Heart left ventricle (tissue), 16 donors: ENCODE measurements around the gene VPS37C. TPM values are rescaled to one million over a fixed set of nuclear protein-coding genes. Genes with fewer than 3 reads are reported as not detected.

ENCODE experiments used
- ATAC-seq, 4 donors: fragments of 200-7000 bp; cut with Tn5 transposase; one replicate each; pipeline ENCODE4 v1.9.1; 2020 to 2022; ENCODE audit warnings: moderate library complexity in 4 of 4, mild to moderate bottlenecking in 3 of 4, moderate number of reproducible peaks in 1 of 4
- DNase-seq, 5 donors: peaks; one replicate each; pipeline ENCODE4 v3.0.0-alpha.2; 2020
- H3K27ac ChIP-seq, 12 donors: fragments of 200-600 bp; sonication (generic) in 4 of 12; one replicate each; pipeline versions ENCODE4 v1.5.0 to v1.8.0; 2016 to 2022; ENCODE audit warnings: mild to moderate bottlenecking in 2 of 12
- H3K27me3 ChIP-seq, 9 donors: fragments of 200-600 bp; sonication (generic) in 2 of 9; one replicate each; pipeline versions ENCODE4 v1.5.1 to v1.8.0; 2016 to 2022; ENCODE audit warnings: mild to moderate bottlenecking in 3 of 9
- H3K36me3 ChIP-seq, 9 donors: fragments of 200-600 bp; sonication (generic) in 2 of 9; one replicate each; pipeline versions ENCODE4 v1.5.0 to v1.8.0; 2018 to 2022; ENCODE audit warnings: mild to moderate bottlenecking in 2 of 9
- H3K4me1 ChIP-seq, 12 donors: fragments of 200-600 bp; sonication (generic) in 4 of 12; one replicate each; pipeline versions ENCODE4 v1.5.0 to v1.8.0; 2016 to 2022; ENCODE audit warnings: mild to moderate bottlenecking in 3 of 12
- H3K4me3 ChIP-seq, 12 donors: fragments of 200-600 bp; sonication (generic) in 4 of 12; one replicate each; pipeline versions ENCODE4 v1.5.0 to v1.8.0; 2017 to 2022; ENCODE audit warnings: mild to moderate bottlenecking in 9 of 12, moderate library complexity in 4 of 12
- H3K9me3 ChIP-seq, 12 donors: fragments of 200-600 bp; sonication (generic) in 4 of 12; one replicate each; pipeline versions ENCODE4 v1.5.0 to v1.8.0; 2016 to 2022; ENCODE audit warnings: mild to moderate bottlenecking in 1 of 12
- CTCF ChIP-seq, 12 donors: fragments of 200-600 bp; sonication (generic) in 4 of 12; IDR thresholded peaks; one replicate each; pipeline versions ENCODE4 v1.5.0 to v1.8.0; 2018 to 2022; ENCODE audit warnings: antibody characterized with exemption in 12 of 12, mild to moderate bottlenecking in 5 of 12
- POLR2A ChIP-seq, 2 donors: fragments of 450-650 bp; IDR thresholded peaks; one replicate each; pipeline ENCODE4 v1.6.1; 2017; ENCODE audit warnings: antibody characterized with exemption in 2 of 2, mild to moderate bottlenecking in 2 of 2, moderate library complexity in 2 of 2
- WGBS, 4 donors: extraction: QIAGEN DNeasy Blood & Tissue Kit in 2 of 4; methylation state at CpG; one replicate each; pipeline versions ENCODE4 v1.1.5 to v1.1.7; 2013 to 2018; 5-methylcytosine and 5-hydroxymethylcytosine counted together
- intact Hi-C, 10 donors: fragments of 100-400 bp; cut with DNase I; formaldehyde crosslinking; loops; one replicate each; pipeline versions ENCODE4 v1.11.1 to v1.14.2; 2022
- polyA plus RNA-seq, 2 donors: library from polyadenylated mRNA; stranded (reverse); fragments of 200-250 nt; gene quantifications; one replicate each; pipeline ENCODE4 v1.2.3, GENCODE V29; 2013
- total RNA-seq, 9 donors: library from RNA; depleted of rRNA in 2 of 9; stranded (reverse); fragments of >200 nt in 2 of 9; fragmentation: NEBNext Ultra II Directional in 3 of 9; extraction: Animal tissue kit (Norgen Biotek cat#: 25700) in 3 of 9; gene quantifications; one replicate each; pipeline versions ENCODE4 v1.1.0 to v1.2.4, GENCODE V29; 2016 to 2023
- donor health status: ischemic (EF 13 %, LVEDD 7.1; RV severe dilation, severe dysfunction).
- donor health status: healthy with polysubstance abuse.
- donor health status: DM: no; HTN: yes; CAD: no.
- donor health status: DM: no; HTN: no; CAD: no.
- donor health status: ischemic (EF 25% LVEDD 6.9; RV normal size, moderate dysfunction).
- donor health status: ischemic (EF 25% LVEDD 5.7; RV mildly dilated, moderate dysfunction).
- donor health status: healthy.
- donor health status: DM: yes; HTN: yes; CAD: no.
- donor health status: ischemic (EF 35%, LVEDD 5.7; RV mildly dilated, moderate dysfunction).
- donor health status: nonischemic (EF 11% LVEDD 7.7; RV severe dilation, severe dysfunction).
- donor health status: DM: yes; HTN: yes; CAD: no.
- donor health status: PGD.
- donor health status: ischemic (EF 29% LVEDD 5.4; RV normal size, mild dysfunction).
- donor health status: nonischemic (EF 23%, LVEDD 6.1; RV moderate dilation, normal function).

The VPS37C gene
- total and polyA plus RNA-seq, 11 donors: 11.0 to 29.0 (median 17.1) TPM

GRCh38 chr11:61120706-61121191 is 40.5 kb downstream of the VPS37C start:
- intact Hi-C loops: loop anchor here in 3 of 10 donors (10.0 kb wide), 1 partner anchor 286 kb away; no protein-coding TSS in a partner anchor
- no peak overlapping the region for H3K4me3 ChIP-seq
- no peaks in the 10 kb centered on the region for H3K9me3 ChIP-seq
- H3K36me3 ChIP-seq: no peaks in the 10 kb centered on the region
- DNase-seq: no peak
- 50 to 61% (median 54%) methylated on average over 4 to 5 of the region's 5 CpGs for WGBS, 4 donors
- H3K4me1 ChIP-seq: peaks cover 0 to 17% (median 4%) of the 10 kb centered on the region in 12 donors
- no peaks in the 10 kb centered on the region for H3K27me3 ChIP-seq
- no peak overlapping the region for H3K27ac ChIP-seq
- peak in 3 of 4 donors; percentile 38 to 59 (median 46) for ATAC-seq
- no peak for TF ChIP-seq CTCF (IDR thresholded peaks at IDR 0.05)
- no peak for TF ChIP-seq POLR2A (IDR thresholded peaks at IDR 0.05)

- H3K27ac ChIP-seq: no peak overlapping the region
- no peak overlapping the region for H3K4me3 ChIP-seq
- H3K4me1 ChIP-seq: peaks cover 0 to 16% (median 3%) of the 10 kb centered on the region in 12 donors
- H3K9me3 ChIP-seq: no peaks in the 10 kb centered on the region
- DNase-seq (no peak), ATAC-seq (no peak)
- no peaks in the 10 kb centered on the region for H3K27me3 ChIP-seq
- WGBS, 4 donors: 85 to 90% (median 87%) methylated on average over 12 to 14 of the region's 14 CpGs
- TF ChIP-seq POLR2A (IDR thresholded peaks at IDR 0.05) (no peak), CTCF (IDR thresholded peaks at IDR 0.05) (no peak)
- intact Hi-C loops: loop anchor here in 3 of 10 donors (10.0 kb wide), 1 partner anchor 285 kb away; no protein-coding TSS in a partner anchor
- H3K36me3 ChIP-seq: no peaks in the 10 kb centered on the region
These were observed 41.0 kb downstream of the VPS37C start for GRCh38 chr11:61120099-61120705.

- H3K27me3 ChIP-seq: no peaks in the 10 kb centered on the region
- 84 to 97% (median 91%) methylated on average over 3 of the region's 3 CpGs for WGBS, 4 donors
- intact Hi-C loops: no loop called here
- H3K36me3 ChIP-seq: no peaks in the 10 kb centered on the region
- H3K9me3 ChIP-seq: no peaks in the 10 kb centered on the region
- no peak for DNase-seq
- ATAC-seq: no peak
- H3K4me1 ChIP-seq: peaks cover 0 to 16% (median 3%) of the 10 kb centered on the region in 12 donors
- TF ChIP-seq POLR2A (IDR thresholded peaks at IDR 0.05) (no peak), CTCF (IDR thresholded peaks at IDR 0.05) (no peak)
- no peak overlapping the region for H3K4me3 ChIP-seq
- no peak overlapping the region for H3K27ac ChIP-seq
These were observed 41.7 kb downstream of the VPS37C start for GRCh38 chr11:61119571-61119970.

GRCh38 chr11:61119055-61119454 is 42.2 kb downstream of the VPS37C start:
- ATAC-seq (no peak), DNase-seq (no peak)
- intact Hi-C loops: no loop called here
- Histone ChIP-seq H3K27ac (no peak overlapping the region), H3K9me3 (no peaks in the 10 kb centered on the region), H3K27me3 (no peaks in the 10 kb centered on the region), H3K36me3 (no peaks in the 10 kb centered on the region), H3K4me3 (no peak overlapping the region), H3K4me1 (peaks cover 0 to 16% (median 3%) of the 10 kb centered on the region in 12 donors)
- TF ChIP-seq POLR2A (IDR thresholded peaks at IDR 0.05) (no peak), CTCF (IDR thresholded peaks at IDR 0.05) (no peak)
- 82 to 90% (median 87%) methylated on average over 3 to 9 of the region's 9 CpGs for WGBS, 4 donors
